ENCODE results near the gene KRTAP10-11.
"Not testable (repeated sequence)": the region's sequence is repeated elsewhere in the genome, so short reads cannot be mapped to it uniquely, and the experiment has no call there.

Gene KRTAP10-11

DNA sequence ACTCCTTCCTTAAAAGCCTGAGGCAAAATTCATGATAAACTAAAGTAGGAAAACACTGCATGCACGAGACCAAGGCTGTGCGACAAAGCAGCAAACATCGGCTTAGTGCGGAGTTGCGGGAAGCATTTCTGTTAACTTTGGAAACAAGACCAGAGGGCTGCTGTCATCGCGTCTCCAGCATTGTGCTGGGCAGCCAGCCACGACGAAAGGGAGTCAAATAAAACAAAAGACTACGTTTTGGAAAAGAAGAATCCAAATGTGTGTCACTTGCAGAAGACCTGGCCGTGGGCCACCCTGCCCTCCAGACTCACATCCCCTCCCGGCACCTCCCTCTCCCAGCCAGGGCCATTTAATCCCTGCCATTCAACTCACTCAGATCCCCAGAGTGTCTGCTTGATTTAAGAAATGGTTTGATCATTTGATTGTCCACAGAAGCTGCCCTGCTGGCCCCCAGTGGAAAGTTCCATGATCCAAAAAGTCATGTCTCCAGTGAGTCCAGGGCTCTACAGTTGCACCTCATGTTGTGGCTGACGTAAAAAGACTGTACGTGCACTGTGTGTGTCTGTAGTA lies 2.4 kb upstream of the KRTAP10-11 start:
- DNase-seq, result no peak

DNA sequence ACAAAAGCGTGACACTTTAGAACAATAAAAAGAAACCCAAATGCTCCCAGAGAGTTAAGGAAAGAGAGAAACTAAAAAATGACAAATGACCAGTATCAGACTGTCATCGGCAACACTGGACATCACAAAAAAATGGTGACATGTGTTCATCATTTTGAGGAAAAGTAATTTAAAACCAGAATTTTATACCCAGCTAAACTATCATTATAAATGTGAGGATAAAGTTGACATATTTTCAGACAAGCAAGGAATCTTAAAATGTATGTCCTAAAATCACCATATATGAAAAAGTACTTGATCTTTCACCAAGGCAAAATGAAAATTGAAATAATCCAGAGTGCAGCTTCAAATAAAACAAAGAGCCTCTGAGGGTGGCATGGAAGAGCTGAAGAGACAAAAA lies 1.3 kb upstream of the KRTAP10-11 start:
- DNase-seq, result no peak

DNA sequence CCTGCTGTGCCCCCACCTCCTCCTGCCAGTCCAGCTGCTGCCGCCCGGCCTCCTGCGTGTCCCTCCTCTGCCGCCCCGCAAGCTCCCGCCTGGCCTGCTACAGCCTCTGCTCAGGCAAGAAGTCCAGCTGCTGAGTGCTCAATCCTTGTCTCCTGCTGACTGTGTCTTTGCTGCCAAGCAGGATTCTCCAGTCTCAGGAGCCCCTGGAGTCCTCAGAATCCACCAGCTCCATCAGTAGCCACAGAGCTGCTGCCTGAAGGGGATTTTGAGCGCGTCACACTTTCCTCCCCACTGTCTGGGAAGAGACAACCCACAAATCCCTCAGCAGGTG lies 973 bp downstream of the KRTAP10-11 start:
- no peak for DNase-seq

DNA sequence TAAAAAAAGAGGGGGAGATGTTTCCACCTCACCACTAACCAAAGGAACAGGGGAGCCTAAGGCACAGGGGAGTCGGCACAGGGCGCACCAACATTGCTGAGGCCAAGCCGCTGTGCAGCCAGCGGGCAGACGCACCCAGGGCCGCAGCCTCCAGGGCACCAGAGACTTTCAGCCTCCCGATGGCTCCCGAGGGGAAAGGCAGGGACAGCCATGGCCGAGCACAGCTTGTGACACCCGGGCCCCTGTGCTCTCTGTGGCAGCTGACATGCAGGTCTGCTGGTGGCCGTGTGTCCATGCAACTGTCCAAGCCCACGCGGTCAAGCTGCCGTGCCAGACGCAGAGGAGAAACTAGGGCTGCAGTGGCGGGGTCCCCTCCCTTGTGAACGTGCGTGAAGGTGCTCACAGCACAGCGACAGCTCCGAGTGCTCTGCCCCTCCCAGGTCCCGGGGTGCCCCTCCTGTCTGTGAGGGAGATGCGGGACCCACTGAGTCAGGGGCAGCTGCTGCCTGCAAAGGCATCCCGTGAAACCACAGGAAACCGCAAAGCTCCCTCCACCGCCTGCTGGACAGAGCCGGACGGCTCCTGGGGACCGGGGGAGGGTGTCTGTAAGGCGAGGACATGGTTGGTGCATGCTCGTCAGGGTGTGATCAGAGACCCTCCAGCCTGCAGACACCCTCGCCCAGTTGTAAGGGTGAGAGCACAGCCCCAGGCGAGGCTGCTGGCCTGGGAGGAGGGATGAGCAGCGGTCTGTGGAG lies 2.5 kb downstream of the KRTAP10-11 start:
- DNase-seq, result no peak

DNA sequence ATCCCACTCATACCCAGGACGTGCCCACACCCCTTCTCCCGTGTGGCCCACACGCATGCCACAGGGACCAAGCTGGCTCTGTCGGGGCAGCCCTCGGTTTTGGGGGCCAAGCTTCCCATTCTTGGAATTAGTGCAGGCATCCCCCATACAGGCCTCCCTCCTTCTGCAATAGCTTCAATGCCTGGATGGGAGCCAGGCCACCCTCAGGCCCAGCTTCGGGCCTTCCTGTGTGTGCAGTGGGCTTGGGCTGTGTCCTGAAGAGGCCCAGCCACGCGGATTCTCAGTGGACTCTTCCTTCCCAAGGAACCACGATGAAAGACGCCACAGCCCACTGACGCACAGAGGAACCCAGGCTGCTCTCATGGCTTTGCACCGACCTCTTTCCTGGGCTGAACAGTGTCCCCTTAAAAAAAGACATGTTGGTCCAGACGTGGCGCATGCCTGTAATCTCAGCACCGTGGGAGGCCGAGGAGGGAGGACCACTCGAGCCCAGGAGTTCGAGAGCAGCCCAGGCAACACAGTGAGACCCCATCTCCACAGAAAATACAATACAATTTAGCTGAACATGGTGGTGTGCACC lies 3.4 kb downstream of the KRTAP10-11 start:
- no peak for DNase-seq

DNA sequence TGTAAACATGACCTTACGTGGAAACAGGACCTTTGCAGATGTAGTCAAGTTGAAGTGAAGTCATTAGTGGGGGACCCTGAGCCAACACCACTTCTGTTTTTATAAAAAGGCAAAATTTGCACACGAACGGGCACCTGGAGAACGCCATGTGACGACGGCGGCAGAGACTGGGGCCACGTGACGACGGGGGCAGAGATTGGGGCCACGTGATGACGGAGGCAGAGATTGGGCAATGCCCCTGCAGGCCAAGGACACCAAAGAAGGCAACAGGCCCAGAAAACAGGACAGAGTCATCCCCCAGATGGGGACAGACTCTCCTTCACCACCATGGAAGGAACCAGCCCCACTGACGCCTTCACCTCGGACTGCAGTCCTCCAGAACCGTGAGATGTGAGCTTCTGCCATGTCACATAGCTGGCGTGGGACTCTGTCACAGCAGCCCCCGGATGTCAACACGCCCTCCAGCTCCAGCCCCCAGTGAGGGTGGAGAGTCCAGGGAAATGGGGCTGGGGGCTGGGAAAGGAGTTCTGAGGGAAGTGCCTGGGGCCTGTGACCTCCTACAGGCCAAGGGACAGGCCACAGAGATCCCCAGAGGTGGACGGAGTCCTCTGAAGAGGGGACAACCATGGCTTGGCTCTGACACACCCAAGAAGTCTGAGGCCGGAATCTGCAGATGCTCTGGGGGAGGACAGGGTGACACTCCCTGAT lies 4.2 kb downstream of the KRTAP10-11 start:
- no peak for DNase-seq

DNA sequence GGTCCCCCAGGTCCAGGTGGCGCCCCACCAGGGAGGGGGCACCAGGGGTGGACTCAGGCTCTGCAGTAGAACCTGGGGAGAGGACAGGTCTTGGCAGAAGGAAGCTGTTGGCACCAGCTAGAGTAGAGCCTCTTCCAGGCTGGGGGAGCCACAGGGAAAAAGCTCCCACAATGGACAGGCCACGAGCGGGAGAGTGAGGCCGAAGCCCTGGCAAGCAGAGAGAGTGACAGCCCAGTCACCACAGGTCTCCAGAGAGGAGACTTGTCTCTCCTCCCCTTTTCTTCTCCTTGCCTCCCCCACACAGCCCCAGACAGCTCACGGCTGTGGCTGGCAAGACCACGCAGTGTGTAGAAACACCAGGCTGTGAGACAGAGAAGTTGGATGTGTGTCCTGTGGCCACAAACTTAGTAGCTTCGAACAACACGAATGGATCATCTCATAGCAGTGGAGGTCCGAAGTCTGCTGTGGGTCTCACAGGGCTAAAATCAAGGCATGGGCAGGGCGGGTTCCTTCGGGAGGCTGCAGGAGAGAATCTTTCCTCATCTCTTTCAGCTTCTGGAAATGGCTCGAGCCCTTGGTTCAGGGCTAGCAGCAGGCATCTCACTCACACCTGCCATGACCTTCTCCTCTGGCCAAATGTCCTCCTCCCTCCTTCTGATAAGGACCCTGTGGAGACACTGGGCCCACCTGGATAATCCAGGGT lies 4.9 kb downstream of the KRTAP10-11 start:
- no peak for DNase-seq

DNA sequence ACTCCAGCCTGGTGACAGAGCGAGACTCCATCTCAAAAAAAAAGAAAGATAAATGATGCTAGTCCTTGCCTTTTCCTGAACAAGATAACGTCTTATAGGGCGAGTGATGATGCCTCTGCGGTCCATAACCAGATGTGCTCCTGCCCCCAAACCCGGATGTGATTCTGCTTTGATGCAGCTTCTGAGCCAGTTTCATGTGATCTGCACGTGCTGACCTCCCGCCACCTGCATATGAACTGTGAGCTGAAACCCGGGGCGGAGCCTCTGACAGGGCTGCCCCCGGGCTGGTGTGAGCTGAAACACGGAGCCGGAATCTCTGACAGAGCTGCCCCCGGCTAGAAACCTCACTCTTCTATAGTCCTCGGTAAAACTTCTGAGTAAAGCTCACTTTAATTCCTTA lies 6.9 kb downstream of the KRTAP10-11 start:
- DNase-seq, result no peak

DNA sequence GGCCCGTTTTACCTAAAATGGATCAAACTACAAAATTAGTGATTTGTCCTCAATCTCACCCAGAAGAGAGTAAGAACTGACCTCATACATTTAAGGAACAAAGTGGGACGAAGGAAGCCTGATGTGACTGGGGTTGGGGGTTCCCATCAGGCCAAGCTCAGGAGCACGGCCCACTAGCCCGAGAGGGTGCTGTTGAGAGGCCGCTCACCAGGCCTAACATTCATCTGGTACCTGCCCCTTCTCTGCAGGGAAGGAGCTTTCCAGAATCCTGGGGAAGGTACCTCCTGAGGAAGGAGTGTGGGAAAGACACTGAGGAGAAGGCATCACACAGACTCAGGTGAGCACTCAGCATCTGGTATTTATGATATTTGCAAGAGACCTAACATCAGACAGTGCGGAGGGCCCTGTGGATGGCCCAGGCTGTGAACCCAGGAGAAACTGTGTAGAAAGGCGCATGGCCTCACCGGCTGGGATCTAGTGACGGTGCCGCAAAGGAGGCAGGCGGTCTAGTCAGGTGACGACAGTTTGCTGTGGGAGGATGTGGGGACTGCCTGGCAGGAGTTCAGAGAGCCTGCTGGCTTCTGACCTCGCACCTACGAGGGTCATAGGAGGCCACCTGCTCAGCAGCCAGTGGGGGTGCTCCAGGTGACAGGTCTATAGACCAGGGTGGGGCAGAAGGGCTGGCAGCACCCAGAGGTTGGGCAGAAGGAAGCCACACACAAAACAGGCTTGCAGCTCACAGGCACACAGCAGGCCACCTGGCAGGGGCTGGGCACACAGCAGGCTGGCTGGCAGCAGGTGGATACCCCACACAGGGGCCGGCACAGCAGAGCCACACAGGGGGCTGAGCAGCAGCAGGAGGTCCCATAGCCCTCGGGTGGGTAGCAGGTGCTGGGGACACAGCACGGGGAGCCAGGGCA lies 7.7 kb downstream of the KRTAP10-11 start:
- no peak for DNase-seq

DNA sequence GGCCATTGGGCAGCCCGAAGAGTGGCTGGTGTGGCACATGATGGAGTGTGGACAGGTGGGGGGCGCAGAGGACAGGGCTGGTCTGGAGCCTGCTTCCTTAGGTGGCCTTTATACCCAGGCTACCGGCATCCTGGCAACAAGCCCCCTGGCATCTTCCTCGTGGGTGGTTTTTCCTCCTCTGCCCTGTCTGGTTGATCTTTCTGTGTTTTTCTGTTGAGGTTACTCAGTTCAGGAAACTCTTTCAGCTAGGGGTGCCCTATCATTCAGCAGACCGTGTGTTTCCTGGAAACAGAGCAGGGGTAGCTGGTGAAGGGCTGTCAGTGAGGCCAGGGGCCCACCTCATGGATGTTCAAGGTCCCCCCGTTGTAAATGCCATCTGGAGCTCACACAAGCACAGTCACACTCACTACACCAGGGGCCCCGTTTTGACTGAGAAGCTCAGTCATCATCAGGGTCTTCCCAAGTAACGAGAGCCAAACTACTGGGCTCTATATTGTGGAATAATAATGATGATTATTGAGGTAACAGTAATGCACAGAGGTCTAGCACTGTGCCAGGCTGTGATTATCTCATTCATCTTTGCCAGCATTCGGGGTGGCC lies 8.5 kb downstream of the KRTAP10-11 start, which contains the start of gene KRTAP12-4:
TSS of gene KRTAP12-4 (minus strand) at position 84 of the 600 bp plus-strand sequence. CDS start at position 39, 45 bp downstream.
- no peak for DNase-seq

DNA sequence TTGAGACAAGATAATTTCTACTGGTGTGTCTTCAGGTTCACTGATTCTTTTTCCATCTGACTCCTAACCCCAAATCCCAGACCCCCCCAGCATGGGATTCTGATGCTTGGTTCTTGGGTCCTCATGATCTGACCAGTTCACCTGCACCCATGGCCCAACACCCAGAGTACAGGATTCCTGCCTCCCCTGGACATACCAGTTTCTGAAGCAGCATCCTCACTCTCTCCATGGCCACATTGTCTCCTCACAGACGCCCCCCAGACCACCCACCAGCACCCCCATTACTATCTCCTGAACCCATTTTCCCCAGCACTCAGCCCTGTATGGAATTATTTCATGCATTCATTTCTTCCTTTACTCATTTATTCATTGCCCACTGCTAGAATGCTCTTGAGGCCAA lies 10.7 kb downstream of the KRTAP10-11 start:
- no peak for DNase-seq

DNA sequence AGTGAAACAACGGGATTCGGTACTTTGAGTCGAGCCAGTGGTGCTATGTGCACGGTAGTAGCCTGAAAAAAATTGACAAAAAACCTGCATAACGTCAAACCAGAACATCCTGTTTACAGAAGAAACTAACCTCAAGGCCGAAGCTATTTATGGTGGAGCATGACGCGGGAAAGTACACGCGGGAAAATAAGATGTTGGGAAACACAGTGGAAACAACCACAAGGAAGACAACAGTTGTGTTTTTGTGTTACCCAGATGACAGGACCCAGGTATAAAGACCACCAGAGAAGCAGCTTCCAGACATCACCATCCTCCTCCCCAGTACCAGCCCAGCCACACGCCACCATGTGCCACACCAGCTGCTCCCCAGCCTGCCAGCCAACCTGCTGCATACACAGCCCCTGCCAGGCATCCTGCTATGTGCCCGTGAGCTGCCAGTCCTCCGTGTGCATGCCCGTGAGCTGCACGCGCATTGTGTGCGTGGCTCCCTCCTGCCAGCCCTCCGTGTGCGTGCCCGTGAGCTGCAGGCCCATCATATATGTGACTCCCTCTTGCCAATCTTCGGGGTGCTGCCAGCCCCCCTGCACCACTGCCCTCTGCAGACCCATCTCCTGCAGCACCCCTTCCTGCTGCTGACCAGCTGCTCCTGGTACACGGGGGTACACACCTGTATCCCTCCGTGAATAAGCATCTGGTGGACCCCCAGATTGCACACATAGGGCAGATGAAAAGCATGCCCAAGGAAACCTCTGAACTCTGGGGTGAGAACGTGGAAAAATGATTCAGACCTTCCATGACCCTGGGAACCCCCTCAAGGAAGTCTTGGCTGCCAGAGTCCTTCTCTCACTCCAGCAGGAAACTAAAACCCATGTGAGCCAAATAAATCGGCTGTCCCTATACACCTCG lies 11.7 kb downstream of the KRTAP10-11 start, which contains the start of gene KRTAP12-3:
TSS of gene KRTAP12-3 (plus strand) at position 298 of the 906 bp plus-strand sequence. CDS start at position 346, 48 bp downstream.
- no peak for DNase-seq

DNA sequence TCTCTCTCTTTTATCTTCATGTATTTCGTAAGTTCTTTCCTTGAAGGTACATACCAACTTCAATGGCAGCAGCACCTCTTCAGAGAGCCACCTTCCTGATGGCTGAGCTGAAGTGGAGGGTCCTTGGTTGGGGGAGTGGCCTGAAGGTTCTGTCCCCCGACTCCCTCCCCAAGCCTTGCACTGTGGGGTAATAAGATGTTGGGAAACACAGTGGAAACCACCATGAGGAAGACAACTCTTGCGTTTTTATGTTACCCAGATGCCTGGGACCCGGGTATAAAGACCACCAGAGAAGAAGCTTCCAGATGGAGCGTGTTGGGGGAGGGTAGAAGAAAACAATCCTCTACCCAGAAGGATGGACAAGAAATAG lies 12.3 kb downstream of the KRTAP10-11 start:
- no peak for DNase-seq

DNA sequence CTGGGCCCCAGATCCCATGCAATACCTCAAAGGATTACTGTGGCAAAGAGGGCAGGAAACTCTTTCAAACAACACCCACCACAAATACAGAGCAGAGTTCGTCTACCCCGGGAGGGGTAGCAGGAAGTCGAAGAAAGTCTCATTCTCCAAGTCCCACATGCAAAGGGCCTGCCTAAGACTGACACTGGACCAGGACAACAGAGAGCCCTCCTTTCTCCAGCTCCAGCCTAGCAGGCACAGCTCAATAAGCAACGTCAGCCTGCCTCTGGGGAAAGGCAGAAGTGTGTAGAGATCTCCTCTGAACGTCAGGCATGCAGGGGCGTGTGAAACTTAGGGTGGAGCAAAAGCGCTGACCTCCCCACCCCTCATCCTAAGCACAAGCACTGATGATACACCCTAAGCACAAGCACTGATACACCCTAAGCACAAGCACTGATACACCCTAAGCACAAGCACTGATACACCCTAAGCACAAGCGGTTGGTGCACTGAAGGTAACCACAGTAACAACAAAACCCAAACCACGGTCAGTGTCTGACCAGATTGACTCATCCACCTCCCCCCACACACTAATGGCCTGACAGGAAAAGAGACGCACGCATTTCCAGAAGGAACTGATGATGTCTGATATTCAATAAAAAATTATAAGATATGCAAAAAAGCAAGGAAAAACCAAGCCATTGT lies 12.8 kb downstream of the KRTAP10-11 start:
- DNase-seq, result no peak

DNA sequence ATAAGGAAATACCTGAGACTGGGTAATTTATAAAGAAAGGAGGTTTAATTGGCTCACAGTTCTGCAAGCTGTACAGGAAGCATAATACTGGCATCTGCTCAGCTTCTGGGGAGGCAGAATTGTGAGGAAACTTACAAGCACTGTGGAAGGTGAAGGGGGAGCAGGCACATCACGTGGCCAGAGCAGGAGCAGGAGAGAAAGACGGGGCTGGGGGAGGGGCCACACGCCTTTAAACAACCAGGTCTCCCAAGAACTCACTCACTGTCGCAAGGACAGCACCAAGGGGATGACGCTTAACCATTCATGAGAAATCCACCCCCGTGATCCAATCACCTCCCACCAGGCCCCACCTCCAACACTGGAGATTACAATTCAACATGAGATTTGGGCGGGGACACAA lies 15.4 kb downstream of the KRTAP10-11 start:
- not testable (repeated sequence) for DNase-seq

DNA sequence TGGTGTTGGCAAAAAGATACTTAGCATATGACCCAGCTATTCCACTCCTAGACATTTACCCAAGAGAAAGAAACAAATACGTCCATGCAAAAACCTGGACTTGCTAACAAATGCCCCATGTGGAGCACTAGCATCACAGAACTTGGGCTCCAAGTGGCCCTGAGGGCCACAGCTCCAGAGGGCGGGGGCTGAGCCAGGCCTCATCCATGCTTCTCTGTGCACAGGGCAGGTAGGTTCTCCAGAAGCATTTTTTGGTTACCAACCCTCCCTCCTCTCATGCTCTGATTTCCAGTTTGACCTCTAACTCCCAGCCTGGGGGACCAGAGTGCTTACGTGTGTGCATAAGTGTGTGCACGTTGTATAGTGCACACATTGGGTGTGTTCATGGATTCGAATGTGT lies 18.5 kb downstream of the KRTAP10-11 start:
- DNase-seq, result no peak

DNA sequence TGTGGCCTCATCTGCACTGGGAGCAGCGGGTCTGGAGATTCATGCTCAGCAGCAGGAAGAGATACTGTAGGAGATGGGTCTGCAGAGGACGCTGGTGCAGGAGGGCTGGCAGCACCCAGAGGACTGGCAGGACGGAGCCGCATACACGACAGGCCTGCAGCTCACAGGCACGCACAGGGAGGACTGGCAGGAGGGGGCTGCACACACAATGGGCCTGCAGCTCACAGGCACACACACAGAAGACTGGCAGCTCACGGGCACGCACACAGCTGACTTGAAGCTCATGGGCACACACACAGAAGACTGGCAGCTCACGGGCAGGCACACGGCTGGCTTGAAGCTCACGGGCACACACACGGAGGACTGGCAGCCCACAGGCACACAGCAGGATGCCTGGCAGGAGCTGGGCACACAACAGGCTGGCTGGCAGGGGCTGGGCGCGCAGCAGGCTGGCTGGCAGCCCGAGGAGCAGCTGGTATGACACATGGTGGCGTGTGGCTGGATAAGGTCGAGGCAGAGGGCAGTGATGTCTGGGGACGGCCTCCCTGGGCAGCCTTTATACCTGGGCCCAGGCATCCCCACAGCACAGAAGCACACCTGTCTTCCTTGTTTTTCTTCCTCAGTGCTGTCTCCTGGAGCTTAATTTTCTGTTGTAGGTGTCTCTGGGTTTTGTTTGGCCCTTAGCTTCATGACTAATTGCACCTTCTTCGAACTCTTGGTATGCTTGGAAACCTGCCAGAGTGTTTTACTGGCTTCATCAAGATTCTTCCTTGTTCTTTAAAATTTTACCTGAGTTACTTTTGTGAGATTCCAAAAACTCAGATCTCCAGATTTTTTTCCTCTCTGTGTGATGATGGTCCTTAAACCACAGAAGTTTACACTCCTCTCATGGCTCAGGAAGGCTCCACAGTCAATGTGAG lies 20.4 kb downstream of the KRTAP10-11 start, which contains the start of gene KRTAP12-2:
TSS of gene KRTAP12-2 (minus strand) at position 527 of the 920 bp plus-strand sequence. CDS start at position 486, 41 bp downstream.
- DNase-seq, result no peak

DNA sequence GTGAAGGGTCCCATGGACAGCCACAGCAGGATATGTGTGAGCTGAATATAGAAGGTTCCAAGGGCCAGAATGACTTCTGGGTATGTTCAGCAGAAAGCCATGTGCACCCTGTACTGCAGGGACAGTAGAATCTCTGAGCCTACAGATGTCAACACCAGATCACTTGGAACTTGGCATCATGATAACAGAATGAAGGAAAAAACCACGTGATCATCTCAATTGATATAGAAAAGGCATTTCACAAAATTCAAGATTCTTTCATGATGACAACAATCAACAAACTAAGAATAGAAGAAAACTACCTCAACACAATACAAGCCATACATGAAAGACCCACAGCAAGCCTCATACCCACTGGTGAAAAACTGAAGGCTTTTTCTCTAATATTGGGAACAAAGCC lies 21.4 kb downstream of the KRTAP10-11 start:
- DNase-seq, result no peak
